Epithelial cell of alveolus of lung (primary cell): ENCODE measurements around the gene CCDC13. TPM values are rescaled to one million over a fixed set of nuclear protein-coding genes. Genes with fewer than 3 reads are reported as not detected.

ENCODE experiments used
- total RNA-seq: library from RNA; depleted of rRNA; stranded (reverse); fragments of >200 nt; gene quantifications from 2 replicates; pipeline ENCODE4 v1.2.1, GENCODE V29; 2015

CCDC13 gene, protein sequence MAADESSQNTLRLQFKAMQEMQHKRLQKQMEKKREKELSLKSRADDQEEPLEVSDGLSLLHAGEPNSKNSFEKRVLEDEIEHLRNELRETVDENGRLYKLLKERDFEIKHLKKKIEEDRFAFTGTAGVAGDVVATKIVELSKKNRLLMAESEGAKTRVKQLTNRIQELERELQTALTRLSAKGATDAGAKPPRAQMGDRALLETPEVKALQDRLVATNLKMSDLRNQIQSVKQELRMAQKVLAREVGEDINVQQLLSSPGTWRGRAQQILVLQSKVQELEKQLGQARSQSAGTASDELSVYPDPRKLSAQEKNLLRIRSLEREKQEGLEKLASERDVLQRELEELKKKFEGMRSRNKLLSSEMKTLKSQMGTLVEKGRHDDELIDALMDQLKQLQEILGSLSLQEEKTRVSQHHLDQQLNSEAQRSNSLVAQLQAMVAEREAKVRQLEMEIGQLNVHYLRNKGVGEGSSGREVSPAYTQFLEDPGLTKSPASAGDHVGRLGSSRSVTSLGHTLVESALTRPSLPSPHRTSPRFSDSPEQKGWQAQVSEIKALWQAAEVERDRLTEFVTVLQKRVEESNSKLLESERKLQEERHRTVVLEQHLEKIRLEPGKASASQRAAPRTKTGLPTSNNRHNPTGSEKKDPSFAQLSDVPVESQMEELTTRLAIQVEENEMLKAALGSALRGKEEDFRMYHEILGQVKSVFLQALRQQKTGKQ
- 1.8 and 2.2 TPM in 2 replicates for total RNA-seq

DNA sequence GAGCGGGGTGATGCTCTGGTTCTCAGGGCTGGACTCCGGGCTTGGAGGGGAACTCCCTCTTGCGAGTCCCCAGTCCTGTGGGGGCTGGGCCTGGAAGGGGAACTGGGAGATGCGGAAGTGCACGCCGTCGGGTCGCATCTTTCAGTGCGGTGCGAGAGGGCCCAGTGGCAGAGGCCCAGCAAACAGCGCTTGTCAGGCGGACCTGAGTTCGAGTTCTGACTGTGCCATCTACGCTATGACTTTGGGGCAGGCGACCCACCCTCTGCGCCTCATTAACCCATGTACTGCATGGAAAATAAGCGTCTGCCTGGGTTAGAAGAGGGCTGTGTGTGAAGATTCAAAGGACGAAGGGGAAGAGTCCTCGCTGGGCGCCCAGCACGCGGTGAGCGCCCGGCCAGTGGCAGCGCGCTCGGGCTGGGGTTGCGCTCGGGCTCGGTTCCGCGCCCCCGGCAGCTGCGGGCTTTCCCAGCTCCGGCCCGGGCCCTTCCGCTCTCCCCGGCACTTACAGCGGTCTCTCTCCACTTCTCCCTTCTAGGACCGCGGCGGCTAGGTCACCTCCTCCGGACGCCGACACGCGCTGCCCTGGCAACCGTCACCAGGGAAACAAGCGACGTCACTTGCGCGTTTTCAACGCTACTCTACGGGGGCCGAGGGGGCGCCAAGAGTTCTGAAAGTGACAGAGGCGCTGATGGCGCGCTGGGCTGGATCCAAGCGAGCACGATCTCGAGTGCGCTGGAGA, at the start of gene CCDC13:
TSS of gene CCDC13 (minus strand) at position 584 of the 739 bp plus-strand sequence. CDS start 14,908 bp downstream, outside the sequence.

DNA sequence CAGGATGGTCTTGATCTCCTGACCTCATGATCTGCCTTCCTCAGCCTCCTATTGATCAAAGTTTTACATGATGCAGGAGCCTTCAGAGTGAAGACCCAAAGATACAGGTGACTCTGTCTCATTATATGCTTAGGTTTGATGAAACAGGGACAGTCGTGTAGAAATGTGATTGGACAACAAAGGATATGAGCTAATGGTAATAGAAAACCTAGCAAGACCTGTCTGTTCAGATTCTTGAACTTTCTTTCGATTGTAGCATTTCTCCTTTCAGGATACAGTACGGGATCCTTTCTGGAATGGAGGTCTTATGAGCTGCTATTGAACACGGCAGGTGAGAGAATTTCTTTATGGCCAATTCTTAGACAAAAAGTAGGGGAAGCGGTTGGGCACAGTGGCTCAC, 36.1 kb upstream of the CCDC13 start, which contains the start of gene ACKR2:
TSS of gene ACKR2 (plus strand) at position 244 of the 400 bp plus-strand sequence. CDS start 55,058 bp downstream, outside the sequence.

DNA sequence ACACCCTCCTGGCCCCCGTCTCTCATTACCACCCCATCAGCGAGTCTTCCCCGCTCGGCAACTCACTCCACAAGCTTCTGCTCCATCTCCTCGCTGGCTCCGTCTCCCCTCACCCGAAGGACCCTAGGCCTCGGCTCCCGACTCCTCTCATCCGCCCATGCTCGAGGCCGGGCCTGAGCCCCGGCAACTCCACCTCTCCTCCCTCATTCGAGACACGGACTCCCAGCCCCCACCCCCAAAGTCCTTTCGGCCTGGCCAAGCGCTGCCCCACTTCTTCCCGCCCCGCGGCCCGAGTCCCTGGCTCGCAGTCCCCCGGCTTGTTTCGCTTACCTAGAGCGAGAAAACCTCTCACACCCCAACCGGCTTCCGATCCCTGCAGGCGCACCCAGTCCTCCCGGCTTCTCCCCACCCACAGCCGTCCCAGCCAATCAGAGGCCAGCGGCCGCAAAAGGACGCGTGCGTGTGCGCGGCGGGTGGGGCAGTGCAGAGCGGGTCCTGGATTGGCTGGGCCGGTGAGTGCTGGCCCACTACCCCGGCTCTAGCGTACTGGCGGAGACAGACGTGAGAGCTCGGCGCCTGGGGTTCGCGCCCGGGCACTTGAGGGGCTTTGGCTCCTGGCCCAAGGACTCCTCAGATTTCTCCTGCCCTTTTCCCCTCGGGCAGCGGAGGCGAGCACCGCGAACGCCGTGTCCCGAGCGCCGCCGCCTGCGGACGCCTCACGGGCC, 31.2 kb upstream of the CCDC13 start, which contains the start of gene HIGD1A:
TSS of gene HIGD1A (minus strand) at position 385 of the 725 bp plus-strand sequence. CDS start 10,237 bp downstream, outside the sequence.

Other genes starting within 250 kb of the CCDC13 start
- 54.9 and 63.0 TPM in 2 replicates for gene SEC22C, start 191.3 kb downstream of the CCDC13 start, total RNA-seq
- 21.4 and 24.0 TPM in 2 replicates for gene SS18L2, start 182.4 kb downstream of the CCDC13 start, total RNA-seq
- 7.8 and 34.3 TPM in 2 replicates for gene NKTR, start 172.6 kb downstream of the CCDC13 start, total RNA-seq
- gene ZBTB47, start 119.6 kb downstream of the CCDC13 start, total RNA-seq: 9.3 and 10.2 TPM in 2 replicates
- not detected in 2 replicates for gene KLHL40, start 87.7 kb downstream of the CCDC13 start, total RNA-seq
- gene HHATL, start 70.5 kb downstream of the CCDC13 start, total RNA-seq: not detected in 2 replicates
- gene HIGD1A, start 31.2 kb upstream of the CCDC13 start, total RNA-seq: 78.2 and 161 TPM in 2 replicates
- 0.91 and 1.1 TPM in 2 replicates for gene ACKR2, start 36.2 kb upstream of the CCDC13 start, total RNA-seq
- gene CYP8B1, start 102.6 kb upstream of the CCDC13 start, total RNA-seq: not detected in 2 replicates
- 1.3 and 3.0 TPM in 2 replicates for gene ZNF662, start 132.9 kb upstream of the CCDC13 start, total RNA-seq
- 1.1 and 1.2 TPM in 2 replicates for gene GASK1A, start 206.1 kb upstream of the CCDC13 start, total RNA-seq